ENCODE results near the gene KIAA1755.

Gene KIAA1755

DNA sequence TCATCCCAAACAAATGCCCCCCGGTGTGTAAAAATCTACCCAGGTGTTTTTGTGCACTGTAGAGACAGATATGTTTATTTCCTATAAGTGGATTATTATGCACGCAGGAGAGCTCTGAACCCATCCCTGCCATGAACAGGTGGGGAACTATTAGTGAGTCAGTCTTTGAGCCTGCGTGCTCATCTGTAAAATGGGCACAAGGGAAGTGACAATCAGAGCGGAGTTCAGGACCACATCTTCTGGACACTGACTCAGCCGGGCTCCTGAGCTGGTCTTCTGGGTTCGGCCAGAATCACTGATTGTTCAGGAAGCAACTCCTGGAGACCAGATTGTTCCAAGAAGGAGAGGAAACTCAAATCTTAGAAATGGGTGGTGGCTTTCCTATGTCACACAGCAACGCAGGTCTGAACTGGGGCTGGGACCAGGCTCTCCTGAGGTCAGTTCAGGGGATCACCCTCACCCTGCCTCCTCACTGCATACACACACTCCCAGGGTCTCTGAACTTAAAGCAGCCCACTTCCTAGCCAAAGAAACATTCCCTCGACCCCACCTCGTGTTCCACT, 68.1 kb downstream of the KIAA1755 start:
- in situ Hi-C loops (cut with MboI; ENCODE audit: low sequenced_read_pairs): no loop called here

- in situ Hi-C loops (cut with MboI; ENCODE audit: low sequenced_read_pairs): no loop called here
Observed at GRCh38 chr20:38191654-38192053, 68.9 kb downstream of the KIAA1755 start.

DNA sequence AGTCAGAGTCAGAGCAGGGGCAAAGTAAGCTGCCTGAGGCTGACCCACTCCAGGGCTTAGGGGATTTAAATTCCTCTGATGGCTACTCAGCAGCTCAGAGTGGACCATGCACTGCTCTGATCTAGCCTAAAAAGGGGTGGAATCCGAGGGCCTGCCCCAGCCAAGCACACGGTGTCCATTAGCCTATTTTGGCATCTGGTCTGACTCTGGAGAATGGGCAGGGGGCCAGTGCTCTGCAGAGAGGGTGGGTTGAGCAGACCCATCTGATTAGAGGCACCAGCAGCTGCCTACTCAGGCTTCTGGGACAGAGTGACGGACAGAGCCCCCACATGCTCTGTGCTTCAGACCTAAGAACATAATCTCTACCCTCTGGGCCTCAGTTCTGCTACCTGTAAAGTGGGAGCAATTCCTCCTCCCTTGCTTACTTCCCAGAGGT, 69.6 kb downstream of the KIAA1755 start:
- in situ Hi-C loops (cut with MboI; ENCODE audit: low sequenced_read_pairs): no loop called here

DNA sequence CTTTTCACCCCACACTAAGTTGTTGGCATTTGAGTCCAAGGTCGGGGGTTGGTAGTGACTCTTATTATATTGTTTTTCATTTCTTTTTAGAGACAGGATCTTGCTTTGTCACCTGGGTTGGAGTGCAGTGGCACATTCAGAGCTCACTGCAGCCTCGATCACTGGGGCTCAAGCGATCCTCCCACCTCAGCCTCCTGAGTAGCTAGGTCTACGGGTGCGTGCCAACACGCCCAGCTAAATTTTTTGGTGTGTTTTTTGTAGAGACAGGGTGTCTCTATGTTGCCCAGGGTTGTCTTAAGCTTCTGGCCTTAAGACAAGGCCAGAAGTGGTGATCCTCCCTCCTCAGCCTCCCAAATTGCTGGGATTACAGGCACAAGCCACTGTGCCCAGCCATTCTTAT, 70.4 kb downstream of the KIAA1755 start:
- in situ Hi-C loops (cut with MboI; ENCODE audit: low sequenced_read_pairs): no loop called here

GRCh38 chr20:38187517-38187916, 73.0 kb downstream of the KIAA1755 start:
- in situ Hi-C loops (cut with MboI; ENCODE audit: low sequenced_read_pairs): no loop called here

DNA sequence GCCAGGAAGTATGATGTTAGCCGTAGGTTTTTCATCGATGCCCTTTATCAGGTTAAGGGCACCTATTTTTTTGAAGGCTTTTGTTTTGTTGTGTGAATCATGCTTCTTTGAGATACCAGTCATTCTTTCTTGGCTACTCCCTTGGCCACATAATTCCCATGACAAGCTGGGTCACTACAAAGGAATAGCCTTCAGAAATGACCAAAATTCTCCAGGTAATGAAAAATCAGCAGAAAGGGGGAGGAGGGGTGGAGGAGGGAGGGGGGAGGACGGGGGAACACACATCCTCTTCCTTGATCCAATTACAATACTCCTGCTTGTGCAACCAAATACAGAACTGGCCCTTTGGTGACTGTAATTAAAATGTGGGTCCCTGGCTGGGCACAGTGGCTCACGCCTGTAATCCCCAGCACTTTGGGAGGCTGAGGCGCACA, 73.7 kb downstream of the KIAA1755 start:
- in situ Hi-C loops (cut with MboI; ENCODE audit: low sequenced_read_pairs): no loop called here

GRCh38 chr20:38184101-38184500, 76.4 kb downstream of the KIAA1755 start:
- in situ Hi-C loops (cut with MboI; ENCODE audit: low sequenced_read_pairs): no loop called here

- in situ Hi-C loops (cut with MboI; ENCODE audit: low sequenced_read_pairs): no loop called here
Observed at GRCh38 chr20:38181971-38182370, 78.6 kb downstream of the KIAA1755 start.

- in situ Hi-C loops (cut with MboI; ENCODE audit: low sequenced_read_pairs): no loop called here
Observed at GRCh38 chr20:38181207-38181801, 79.2 kb downstream of the KIAA1755 start.

DNA sequence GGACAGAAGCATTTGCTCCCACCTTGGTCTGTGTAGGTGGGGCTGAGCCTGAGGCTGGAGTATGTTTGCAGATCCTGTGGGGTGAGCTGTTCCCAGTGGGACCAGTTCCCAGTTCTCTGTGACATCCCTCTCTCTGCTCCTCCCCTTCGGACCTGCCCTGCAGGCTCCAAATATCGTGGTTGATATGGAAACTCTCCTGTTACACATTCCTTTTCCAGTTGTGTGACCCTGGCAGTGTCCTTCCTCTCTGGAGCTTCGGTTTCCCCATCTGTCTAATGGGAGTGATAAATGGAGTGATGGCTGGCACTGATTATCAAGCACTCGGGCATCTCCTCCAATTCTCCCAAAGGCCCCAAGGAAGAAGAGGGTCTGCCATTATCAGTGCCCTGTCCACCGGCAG, 79.8 kb downstream of the KIAA1755 start:
- in situ Hi-C loops (cut with MboI; ENCODE audit: low sequenced_read_pairs): no loop called here

GRCh38 chr20:38179846-38180245, 80.7 kb downstream of the KIAA1755 start:
- in situ Hi-C loops (cut with MboI; ENCODE audit: low sequenced_read_pairs): no loop called here

- in situ Hi-C loops (cut with MboI; ENCODE audit: low sequenced_read_pairs): no loop called here
Observed at GRCh38 chr20:38178581-38178980, 82.0 kb downstream of the KIAA1755 start.

DNA sequence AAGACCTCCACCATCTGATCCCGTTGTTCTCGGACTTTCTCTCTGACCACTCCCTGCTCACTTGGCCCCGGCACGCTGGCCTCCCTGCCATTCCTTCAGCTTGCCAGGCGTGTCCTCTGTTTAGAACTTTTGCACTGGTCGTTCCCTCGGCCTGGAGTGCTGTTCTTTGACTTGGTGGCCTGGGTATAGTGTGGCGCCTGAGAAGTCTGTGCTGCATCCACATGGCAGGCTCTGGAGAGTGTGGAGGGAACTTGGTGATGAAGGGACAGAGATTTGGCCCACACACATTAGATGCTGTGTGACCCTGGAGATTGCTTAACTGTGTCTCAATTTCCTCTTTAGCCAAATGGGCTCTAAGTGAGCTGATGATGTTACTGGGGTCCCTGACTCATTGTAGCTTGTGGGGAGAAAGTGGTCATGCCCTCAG, 82.5 kb downstream of the KIAA1755 start:
- in situ Hi-C loops (cut with MboI; ENCODE audit: low sequenced_read_pairs): no loop called here

GRCh38 chr20:38177201-38177600, 83.3 kb downstream of the KIAA1755 start:
- in situ Hi-C loops (cut with MboI; ENCODE audit: low sequenced_read_pairs): no loop called here

DNA sequence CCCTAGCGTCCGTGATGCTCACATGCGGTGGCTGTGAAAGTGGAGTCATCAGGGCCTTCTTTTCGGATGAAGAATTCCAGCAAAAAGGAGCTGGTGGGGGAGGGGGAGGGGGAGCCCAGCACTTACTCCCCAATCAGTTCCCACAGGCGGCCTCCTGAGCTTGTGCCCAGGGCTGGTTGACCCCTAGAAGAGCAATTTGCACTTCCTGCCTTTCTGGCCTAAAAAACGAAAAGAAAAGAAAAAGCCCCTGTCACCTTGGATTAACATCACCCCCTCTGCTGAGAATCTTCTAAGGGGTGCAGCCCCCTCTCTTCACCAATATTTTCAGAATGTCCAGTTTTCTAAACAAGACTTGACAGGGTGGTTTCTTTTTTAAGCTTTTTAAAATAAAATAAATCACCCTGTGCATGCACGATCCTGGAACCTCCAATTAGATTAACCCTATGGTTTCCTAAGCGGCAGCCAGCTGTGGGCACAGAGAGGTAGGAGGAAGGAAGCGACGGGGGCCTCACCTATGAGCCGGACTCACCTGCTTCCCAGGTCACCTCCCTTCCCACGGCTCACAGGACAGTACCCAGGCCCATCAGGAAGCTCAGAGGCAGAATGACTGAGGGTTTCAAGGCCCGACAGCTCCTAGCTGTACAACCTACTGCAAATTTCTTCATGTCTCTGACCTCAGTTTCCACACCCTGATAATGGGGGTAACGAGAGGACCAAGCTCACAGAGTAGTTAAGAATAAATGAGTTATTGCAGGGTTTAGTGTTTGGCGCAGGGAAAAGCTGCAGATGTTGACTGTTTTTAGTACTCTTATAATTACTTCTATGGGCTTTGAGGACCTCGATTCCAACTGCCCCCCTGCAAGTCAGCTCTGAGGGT, 85.0 kb downstream of the KIAA1755 start:
- in situ Hi-C loops (cut with MboI; ENCODE audit: low sequenced_read_pairs): no loop called here

DNA sequence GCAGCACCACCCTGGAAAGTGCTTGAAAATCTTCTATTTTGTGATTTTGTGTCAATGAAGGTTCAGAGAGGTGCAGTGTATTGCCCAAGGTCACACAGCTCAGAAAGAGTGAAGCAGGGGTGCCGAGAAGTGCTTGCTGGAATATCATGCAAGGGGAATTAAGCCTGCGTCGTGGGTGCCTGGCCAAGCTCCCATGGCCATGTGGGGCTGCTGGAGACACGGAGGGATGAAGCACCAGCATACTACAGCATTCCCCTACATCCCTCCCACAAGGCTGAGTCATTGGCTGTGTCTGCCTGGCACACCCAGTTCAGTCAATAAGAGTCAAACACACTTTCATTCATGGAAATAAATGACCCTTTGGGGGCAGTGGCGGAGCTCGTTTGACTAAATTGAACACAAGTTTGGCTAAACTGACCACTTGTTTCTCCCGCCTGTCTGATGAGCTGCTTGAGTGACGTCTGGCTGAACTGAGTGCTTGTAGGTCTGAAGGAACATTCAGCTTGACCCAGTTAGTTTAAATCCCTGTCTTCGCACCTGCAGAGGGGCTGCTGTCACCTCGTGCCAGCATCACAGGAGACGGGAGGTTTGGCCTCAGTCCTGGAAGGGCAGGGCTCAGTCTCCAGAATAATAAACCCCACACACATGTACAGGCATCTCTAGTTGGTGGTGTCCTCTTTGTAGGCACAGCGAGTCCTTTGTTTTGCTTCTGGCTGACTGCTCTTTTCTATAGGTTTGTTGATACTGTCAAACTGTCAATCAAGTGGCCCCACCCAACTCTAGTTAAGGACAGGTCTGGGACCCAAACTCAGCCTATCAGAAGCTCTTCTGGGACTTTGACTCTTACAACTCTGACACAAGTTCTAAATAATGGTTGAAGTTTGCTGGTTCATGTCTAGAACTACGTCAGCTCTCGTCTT, 87.0 kb downstream of the KIAA1755 start:
- in situ Hi-C loops (cut with MboI; ENCODE audit: low sequenced_read_pairs): no loop called here

GRCh38 chr20:38172408-38172807, 88.1 kb downstream of the KIAA1755 start:
- in situ Hi-C loops (cut with MboI; ENCODE audit: low sequenced_read_pairs): no loop called here

DNA sequence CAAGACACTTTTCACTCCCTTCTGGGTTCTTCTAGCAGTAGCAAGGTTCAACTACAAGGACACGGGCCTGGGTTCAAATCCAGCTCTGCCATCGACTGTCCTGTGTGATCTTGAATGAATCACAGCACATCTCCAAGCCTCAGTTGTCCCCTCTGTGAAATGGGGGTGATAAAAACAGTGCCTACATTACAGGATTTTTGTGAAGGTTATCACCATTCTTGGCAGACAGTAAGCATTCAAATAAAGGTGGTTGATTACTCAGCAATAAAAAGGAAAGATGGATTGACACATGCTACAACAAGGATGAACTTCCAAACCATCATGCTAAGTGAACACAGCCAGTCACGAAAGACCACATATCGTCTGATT, 88.9 kb downstream of the KIAA1755 start:
- in situ Hi-C loops (cut with MboI; ENCODE audit: low sequenced_read_pairs): no loop called here

GRCh38 chr20:38170826-38171674, 89.5 kb downstream of the KIAA1755 start:
- in situ Hi-C loops (cut with MboI; ENCODE audit: low sequenced_read_pairs): no loop called here

GRCh38 chr20:38170219-38170825, 90.2 kb downstream of the KIAA1755 start:
- in situ Hi-C loops (cut with MboI; ENCODE audit: low sequenced_read_pairs): no loop called here
